Measurements from ENCODE around the gene APOBEC4. TPM values are rescaled to one million over a fixed set of nuclear protein-coding genes. Genes with fewer than 3 reads are reported as not detected.

Gene APOBEC4
- total RNA-seq, 1 experiment from 2014 or later, result not detected

DNA sequence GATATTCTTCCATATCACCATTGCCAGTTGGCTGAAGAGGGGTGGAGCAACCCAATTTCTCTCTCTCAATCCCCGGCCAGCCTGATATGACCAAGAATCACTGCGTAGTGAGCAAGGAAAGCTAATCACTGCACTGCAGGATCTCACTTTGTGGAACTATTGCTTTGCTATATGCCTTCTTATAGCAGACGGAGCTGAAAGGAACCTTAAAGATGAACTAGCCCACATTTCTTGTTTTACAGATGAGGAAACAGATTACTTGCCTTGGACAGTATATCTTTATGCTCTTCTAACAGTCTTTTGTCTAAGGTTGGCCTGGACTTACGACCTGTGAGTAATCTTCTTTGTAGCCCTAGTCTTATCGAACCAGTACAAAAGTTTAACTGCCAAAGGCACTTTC, 7.6 kb downstream of the APOBEC4 start:
- POLR2A ChIA-PET, result interaction anchor here (0.6 kb wide), 1 partner anchor 744 kb away, joined by 3 read pairs; no protein-coding TSS in a partner anchor
- intact Hi-C loops (cut with micrococcal nuclease; ENCODE audit: unreplicated experiment) (no loop called here), in situ Hi-C loops (cut with HindIII; ENCODE audit: low pct_unique_long_range_greater_than_20kb, low sequenced_read_pairs) (no loop called here)
- Histone ChIP-seq H3K36me3 (ENCODE audit: control insufficient read depth, insufficient read depth, low read length) (no peaks in the 10 kb centered on the region), H3K27ac (ENCODE audit: low read length) (no peak overlapping the region), H3K4me1 (ENCODE audit: control insufficient read depth, insufficient read depth, low read length) (no peaks in the 10 kb centered on the region), H3K9me3 (ENCODE audit: control insufficient read depth, insufficient read depth, low read depth, low read length) (no peaks in the 10 kb centered on the region), H3K27me3 (ENCODE audit: control insufficient read depth, insufficient read depth, low read length) (peaks cover 3% of the 10 kb centered on the region; the same call in 1 of the 2 replicates), H3K4me3 (ENCODE audit: low read depth in 2 of 2, low read length in 2 of 2) (no peak overlapping the region)
- ATAC-seq (no peak), DNase-seq (ENCODE audit: low read depth, low spot score) (no peak)
- CTCF ChIA-PET, result no interaction called here
- TF ChIP-seq TCF7L2 (IDR thresholded peaks at IDR 0.05; ENCODE audit: low read depth, low read length) (no peak), SIN3A (IDR thresholded peaks at IDR 0.05; ENCODE audit: borderline replicate concordance, insufficient read depth, low read depth, low read length) (no peak), POLR2AphosphoS5 (IDR thresholded peaks at IDR 0.05; ENCODE audit: low read depth, low read length) (no peak)
- TF ChIP-seq, protein P1, sequence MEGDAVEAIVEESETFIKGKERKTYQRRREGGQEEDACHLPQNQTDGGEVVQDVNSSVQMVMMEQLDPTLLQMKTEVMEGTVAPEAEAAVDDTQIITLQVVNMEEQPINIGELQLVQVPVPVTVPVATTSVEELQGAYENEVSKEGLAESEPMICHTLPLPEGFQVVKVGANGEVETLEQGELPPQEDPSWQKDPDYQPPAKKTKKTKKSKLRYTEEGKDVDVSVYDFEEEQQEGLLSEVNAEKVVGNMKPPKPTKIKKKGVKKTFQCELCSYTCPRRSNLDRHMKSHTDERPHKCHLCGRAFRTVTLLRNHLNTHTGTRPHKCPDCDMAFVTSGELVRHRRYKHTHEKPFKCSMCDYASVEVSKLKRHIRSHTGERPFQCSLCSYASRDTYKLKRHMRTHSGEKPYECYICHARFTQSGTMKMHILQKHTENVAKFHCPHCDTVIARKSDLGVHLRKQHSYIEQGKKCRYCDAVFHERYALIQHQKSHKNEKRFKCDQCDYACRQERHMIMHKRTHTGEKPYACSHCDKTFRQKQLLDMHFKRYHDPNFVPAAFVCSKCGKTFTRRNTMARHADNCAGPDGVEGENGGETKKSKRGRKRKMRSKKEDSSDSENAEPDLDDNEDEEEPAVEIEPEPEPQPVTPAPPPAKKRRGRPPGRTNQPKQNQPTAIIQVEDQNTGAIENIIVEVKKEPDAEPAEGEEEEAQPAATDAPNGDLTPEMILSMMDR (IDR thresholded peaks at IDR 0.05), result no peak
- TF ChIP-seq, protein P2, sequence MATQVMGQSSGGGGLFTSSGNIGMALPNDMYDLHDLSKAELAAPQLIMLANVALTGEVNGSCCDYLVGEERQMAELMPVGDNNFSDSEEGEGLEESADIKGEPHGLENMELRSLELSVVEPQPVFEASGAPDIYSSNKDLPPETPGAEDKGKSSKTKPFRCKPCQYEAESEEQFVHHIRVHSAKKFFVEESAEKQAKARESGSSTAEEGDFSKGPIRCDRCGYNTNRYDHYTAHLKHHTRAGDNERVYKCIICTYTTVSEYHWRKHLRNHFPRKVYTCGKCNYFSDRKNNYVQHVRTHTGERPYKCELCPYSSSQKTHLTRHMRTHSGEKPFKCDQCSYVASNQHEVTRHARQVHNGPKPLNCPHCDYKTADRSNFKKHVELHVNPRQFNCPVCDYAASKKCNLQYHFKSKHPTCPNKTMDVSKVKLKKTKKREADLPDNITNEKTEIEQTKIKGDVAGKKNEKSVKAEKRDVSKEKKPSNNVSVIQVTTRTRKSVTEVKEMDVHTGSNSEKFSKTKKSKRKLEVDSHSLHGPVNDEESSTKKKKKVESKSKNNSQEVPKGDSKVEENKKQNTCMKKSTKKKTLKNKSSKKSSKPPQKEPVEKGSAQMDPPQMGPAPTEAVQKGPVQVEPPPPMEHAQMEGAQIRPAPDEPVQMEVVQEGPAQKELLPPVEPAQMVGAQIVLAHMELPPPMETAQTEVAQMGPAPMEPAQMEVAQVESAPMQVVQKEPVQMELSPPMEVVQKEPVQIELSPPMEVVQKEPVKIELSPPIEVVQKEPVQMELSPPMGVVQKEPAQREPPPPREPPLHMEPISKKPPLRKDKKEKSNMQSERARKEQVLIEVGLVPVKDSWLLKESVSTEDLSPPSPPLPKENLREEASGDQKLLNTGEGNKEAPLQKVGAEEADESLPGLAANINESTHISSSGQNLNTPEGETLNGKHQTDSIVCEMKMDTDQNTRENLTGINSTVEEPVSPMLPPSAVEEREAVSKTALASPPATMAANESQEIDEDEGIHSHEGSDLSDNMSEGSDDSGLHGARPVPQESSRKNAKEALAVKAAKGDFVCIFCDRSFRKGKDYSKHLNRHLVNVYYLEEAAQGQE (IDR thresholded peaks at IDR 0.05; ENCODE audit: insufficient read depth in 1 of 2, low read depth in 2 of 2, low read length in 1 of 2), result no peak
- no TSS peak for BruUV-seq (replicated peaks)

DNA sequence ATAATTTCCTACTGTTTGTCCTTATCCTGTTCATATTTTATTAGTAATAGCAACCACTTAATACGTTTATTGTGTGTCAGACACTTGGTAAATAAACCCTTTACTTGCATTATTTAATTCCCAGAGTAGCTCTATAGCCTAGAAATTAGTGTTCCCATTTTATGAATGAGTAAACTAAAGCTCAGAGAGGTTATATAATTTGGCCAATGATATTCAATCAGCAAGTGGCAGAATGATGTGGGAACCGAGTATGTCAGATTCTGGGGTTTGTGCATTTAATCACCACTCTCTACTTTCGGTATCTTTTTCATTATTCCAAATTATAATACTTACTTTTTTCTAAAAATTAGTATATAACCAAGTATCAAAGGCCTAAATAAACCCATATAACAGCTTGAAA, 10.9 kb downstream of the APOBEC4 start:
- CTCF ChIA-PET, result no interaction called here
- POLR2A ChIA-PET, result no interaction called here
- DNase-seq (ENCODE audit: low read depth, low spot score), result no peak
- no peaks in the 10 kb centered on the region for H3K9me3 ChIP-seq (ENCODE audit: control insufficient read depth, insufficient read depth, low read depth, low read length)
- intact Hi-C loops (cut with micrococcal nuclease; ENCODE audit: unreplicated experiment), result no loop called here
- BruUV-seq (replicated peaks), result no TSS peak
- H3K4me1 ChIP-seq (ENCODE audit: control insufficient read depth, insufficient read depth, low read length), result no peaks in the 10 kb centered on the region
- ATAC-seq, result no peak
- H3K4me3 ChIP-seq (ENCODE audit: low read depth in 2 of 2, low read length in 2 of 2), result no peak overlapping the region
- in situ Hi-C loops (cut with HindIII; ENCODE audit: low pct_unique_long_range_greater_than_20kb, low sequenced_read_pairs), result no loop called here
- no peak for TF ChIP-seq TCF7L2 (IDR thresholded peaks at IDR 0.05; ENCODE audit: low read depth, low read length)
- TF ChIP-seq SIN3A (IDR thresholded peaks at IDR 0.05; ENCODE audit: borderline replicate concordance, insufficient read depth, low read depth, low read length), result no peak
- TF ChIP-seq POLR2AphosphoS5 (IDR thresholded peaks at IDR 0.05; ENCODE audit: low read depth, low read length), result no peak
- TF ChIP-seq, protein P2 (IDR thresholded peaks at IDR 0.05; ENCODE audit: insufficient read depth in 1 of 2, low read depth in 2 of 2, low read length in 1 of 2), result no peak
- TF ChIP-seq, protein P1 (IDR thresholded peaks at IDR 0.05), result no peak
- H3K27ac ChIP-seq (ENCODE audit: low read length), result no peak overlapping the region
- 0 out of 2 replicates have a peak, but pooled peaks cover 4% of the 10 kb centered on the region for H3K27me3 ChIP-seq (ENCODE audit: control insufficient read depth, insufficient read depth, low read length)
- no peaks in the 10 kb centered on the region for H3K36me3 ChIP-seq (ENCODE audit: control insufficient read depth, insufficient read depth, low read length)

Measured in Panc1 (cell line).